Left ventricle myocardium inferior (tissue), 1 donor: Measurements from ENCODE around the gene CEND1. TPM values are rescaled to one million over a fixed set of nuclear protein-coding genes. Genes with fewer than 3 reads are reported as not detected.

Experiments used
- DNase-seq: peaks from one replicate; pipeline ENCODE4 v3.0.0-alpha.2; 2020
- H3K27ac ChIP-seq: fragments of 200-600 bp; replicated peaks from 2 replicates; pipeline ENCODE4 v1.8.0; 2021
- H3K27me3 ChIP-seq: fragments of 200-600 bp; 2 replicates; pipeline ENCODE4 v1.8.0; 2021; ENCODE audit warnings: low read depth
- H3K36me3 ChIP-seq: fragments of 200-600 bp; 2 replicates; pipeline ENCODE4 v1.8.0; 2021
- H3K4me1 ChIP-seq: fragments of 200-600 bp; 2 replicates; pipeline ENCODE4 v1.8.0; 2021
- H3K4me3 ChIP-seq: fragments of 200-600 bp; 2 replicates; pipeline ENCODE4 v1.8.0; 2021; ENCODE audit warnings: mild to moderate bottlenecking, moderate library complexity
- H3K9me3 ChIP-seq: fragments of 200-600 bp; replicated peaks from 2 replicates; pipeline ENCODE4 v1.8.0; 2021
- intact Hi-C: fragments of 100-400 bp; cut with micrococcal nuclease; formaldehyde crosslinking; loops from one replicate; pipeline ENCODE4 v1.11.0; 2022
- total RNA-seq: library from RNA; stranded (reverse); fragmentation: NEBNext Ultra II Directional; extraction: Animal tissue kit (Norgen Biotek cat#: 25700); gene quantifications from one replicate; pipeline ENCODE4 v1.2.1, GENCODE V29; 2021
- TF ChIP-seq, protein P1 (sequence below): fragments of 200-600 bp; IDR thresholded peaks from 2 replicates; pipeline ENCODE4 v1.8.0; 2021; ENCODE audit warnings: antibody characterized with exemption, mild to moderate bottlenecking, borderline replicate concordance
- donor health status: DM: no; HTN: yes; CAD: no; lungs with severe emphysema.

CEND1 gene
- total RNA-seq, 1 donor from 2014 or later, result not detected

DNA sequence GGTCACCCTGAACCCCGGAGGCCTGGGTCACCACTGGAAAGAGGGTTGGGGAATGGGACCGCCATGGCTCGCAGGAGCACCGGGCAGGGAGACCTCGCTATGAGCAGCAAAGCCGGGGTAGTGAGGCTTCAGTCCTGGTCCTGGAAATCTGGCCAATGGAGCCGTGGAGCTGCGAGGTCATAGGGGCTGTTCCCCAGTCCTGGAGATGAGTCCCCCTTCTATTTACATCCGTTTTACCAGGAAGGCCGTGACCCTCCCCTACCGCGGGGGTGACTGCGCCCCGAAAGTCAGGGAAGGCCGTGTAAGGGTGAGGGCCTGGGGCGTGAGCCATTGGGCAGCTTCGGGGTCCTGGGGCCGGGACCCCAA lies 14.7 kb upstream of the CEND1 start:
- intact Hi-C loops, result no loop called here

GRCh38 chr11:803770-804598 lies 14.1 kb upstream of the CEND1 start:
- intact Hi-C loops, result no loop called here
- Histone ChIP-seq H3K27me3 (no peaks in the 10 kb centered on the region), H3K4me1 (peaks cover 48% of the 10 kb centered on the region), H3K9me3 (no peaks in the 10 kb centered on the region), H3K4me3 (peak overlapping the region; percentile 77), H3K36me3 (peaks cover 36% of the 10 kb centered on the region), H3K27ac (peak overlapping the region; percentile 97)
- DNase-seq, result no peak
- TF ChIP-seq, protein P1, sequence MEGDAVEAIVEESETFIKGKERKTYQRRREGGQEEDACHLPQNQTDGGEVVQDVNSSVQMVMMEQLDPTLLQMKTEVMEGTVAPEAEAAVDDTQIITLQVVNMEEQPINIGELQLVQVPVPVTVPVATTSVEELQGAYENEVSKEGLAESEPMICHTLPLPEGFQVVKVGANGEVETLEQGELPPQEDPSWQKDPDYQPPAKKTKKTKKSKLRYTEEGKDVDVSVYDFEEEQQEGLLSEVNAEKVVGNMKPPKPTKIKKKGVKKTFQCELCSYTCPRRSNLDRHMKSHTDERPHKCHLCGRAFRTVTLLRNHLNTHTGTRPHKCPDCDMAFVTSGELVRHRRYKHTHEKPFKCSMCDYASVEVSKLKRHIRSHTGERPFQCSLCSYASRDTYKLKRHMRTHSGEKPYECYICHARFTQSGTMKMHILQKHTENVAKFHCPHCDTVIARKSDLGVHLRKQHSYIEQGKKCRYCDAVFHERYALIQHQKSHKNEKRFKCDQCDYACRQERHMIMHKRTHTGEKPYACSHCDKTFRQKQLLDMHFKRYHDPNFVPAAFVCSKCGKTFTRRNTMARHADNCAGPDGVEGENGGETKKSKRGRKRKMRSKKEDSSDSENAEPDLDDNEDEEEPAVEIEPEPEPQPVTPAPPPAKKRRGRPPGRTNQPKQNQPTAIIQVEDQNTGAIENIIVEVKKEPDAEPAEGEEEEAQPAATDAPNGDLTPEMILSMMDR, result no peak

More for the DNA sequence above, 14.7 kb upstream of the CEND1 start:
- peak overlapping the region; percentile 77 for H3K4me3 ChIP-seq
- TF ChIP-seq, protein P1, result no peak
- H3K36me3 ChIP-seq, result peaks cover 34% of the 10 kb centered on the region
- H3K4me1 ChIP-seq, result peaks cover 52% of the 10 kb centered on the region
- no peaks in the 10 kb centered on the region for H3K27me3 ChIP-seq
- H3K27ac ChIP-seq, result peak overlapping the region; percentile 97
- H3K9me3 ChIP-seq, result no peaks in the 10 kb centered on the region
- DNase-seq, result no peak

GRCh38 chr11:803467-803742 lies 13.5 kb upstream of the CEND1 start:
- TF ChIP-seq, protein P1, result no peak
- Histone ChIP-seq H3K27me3 (no peaks in the 10 kb centered on the region), H3K4me3 (no peak overlapping the region), H3K4me1 (peaks cover 46% of the 10 kb centered on the region), H3K9me3 (no peaks in the 10 kb centered on the region), H3K36me3 (peaks cover 36% of the 10 kb centered on the region), H3K27ac (no peak overlapping the region)
- no peak for DNase-seq
- intact Hi-C loops, result no loop called here

DNA sequence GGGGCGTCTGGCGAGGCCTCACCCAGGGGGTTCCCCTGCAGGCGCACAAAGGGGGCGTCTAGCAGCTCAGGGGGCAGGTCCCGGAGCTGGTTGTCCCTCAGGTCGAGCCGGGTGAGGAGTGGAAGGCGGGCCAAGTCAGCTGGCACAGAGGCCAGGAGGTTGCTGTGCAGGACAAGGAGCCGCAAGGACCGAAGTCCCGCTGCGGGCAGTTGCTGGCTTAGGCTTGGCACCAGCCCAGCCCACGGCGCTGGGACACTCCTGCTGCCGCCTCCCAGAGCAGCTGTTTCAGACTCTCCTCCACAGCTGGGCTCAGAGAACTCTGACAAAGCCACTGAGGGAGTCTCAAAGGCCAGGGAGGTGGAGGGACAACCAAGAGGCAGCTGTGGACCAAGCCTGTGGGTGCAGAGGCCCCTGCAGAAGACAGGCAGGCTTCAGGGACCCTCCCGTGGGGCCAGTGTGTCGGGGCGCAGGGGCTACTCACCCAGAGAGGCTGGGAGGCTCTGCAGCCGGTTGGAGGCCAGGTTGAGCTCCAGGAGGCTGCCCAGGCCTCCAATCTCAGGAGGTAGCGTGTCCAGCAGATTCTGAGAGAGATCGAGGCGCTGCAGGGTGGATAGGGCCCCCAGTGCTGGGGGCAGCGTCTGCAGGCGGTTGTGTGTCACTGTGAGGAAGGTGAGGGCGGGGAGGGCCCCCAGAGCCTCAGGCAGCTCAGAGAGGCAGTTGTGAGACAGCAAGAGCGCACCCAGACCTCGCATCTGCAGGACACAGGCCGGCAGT lies 13.0 kb upstream of the CEND1 start:
- no peak for DNase-seq
- no peaks in the 10 kb centered on the region for H3K9me3 ChIP-seq
- no peak overlapping the region for H3K4me3 ChIP-seq
- H3K4me1 ChIP-seq, result peaks cover 44% of the 10 kb centered on the region
- TF ChIP-seq, protein P1, result no peak
- no peak overlapping the region for H3K27ac ChIP-seq
- intact Hi-C loops, result no loop called here
- H3K27me3 ChIP-seq, result no peaks in the 10 kb centered on the region
- peaks cover 36% of the 10 kb centered on the region for H3K36me3 ChIP-seq

DNA sequence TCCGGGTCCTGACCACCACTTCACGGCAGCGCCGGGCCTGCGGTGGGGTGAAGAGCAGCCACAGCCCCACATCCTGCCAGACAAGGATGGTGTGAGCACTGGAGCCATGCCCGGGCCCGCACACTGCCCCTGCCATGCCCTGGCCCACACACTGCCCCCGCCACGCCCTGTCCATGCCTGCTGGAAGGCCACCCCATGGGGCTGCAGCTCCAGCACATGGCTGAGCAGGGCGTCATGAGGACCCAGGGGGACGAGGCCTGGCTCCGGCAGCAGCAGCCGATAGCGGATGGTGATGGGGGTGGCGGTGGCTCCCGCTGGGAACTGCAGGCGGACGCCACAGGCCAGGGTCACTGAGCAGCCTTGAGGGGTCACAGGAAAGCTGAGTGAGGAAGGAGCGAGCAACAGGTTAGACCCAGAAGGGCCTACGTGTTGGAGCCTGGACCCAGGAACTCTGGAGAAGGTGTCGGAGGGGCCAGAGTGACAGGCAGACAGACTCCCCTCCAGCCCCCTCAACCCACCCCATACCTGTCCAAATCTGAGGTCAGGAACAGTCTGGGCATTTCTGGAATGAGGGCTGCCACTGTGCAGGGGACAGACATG lies 12.2 kb upstream of the CEND1 start:
- Histone ChIP-seq H3K9me3 (no peaks in the 10 kb centered on the region), H3K27me3 (no peaks in the 10 kb centered on the region), H3K4me3 (no peak overlapping the region), H3K36me3 (peaks cover 36% of the 10 kb centered on the region), H3K27ac (no peak overlapping the region), H3K4me1 (peaks cover 48% of the 10 kb centered on the region)
- TF ChIP-seq, protein P1, result no peak
- no peak for DNase-seq
- intact Hi-C loops, result no loop called here
